Suppressor macrophage treated with lipopolysaccharide for 1 hour (primary cell): Measurements from ENCODE around the gene TRIM67.

Experiments used
- DNase-seq, 3 donors: peaks; one replicate each; pipeline ENCODE4 v3.0.0-alpha.2; 2020 to 2022

Gene TRIM67

DNA sequence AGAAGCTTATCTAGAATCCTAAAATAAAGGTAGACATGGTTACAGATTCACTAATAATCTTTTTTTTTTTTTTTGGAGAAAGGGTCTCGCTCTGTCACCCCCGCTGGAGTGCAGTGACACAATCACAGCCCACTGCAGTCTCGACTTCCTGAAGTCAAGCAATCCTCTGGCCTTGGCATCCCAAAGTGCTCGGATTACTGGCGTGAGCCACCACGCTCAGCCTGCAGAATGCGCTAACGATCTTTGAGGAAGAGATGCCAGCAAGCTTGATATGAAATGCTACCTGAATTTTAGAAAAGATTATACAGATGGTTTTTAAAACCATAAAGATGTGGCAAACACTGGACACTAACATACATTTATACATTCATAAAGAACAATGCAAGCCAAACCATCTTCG is 75.1 kb downstream of the TRIM67 start:
- no peak for DNase-seq

DNA sequence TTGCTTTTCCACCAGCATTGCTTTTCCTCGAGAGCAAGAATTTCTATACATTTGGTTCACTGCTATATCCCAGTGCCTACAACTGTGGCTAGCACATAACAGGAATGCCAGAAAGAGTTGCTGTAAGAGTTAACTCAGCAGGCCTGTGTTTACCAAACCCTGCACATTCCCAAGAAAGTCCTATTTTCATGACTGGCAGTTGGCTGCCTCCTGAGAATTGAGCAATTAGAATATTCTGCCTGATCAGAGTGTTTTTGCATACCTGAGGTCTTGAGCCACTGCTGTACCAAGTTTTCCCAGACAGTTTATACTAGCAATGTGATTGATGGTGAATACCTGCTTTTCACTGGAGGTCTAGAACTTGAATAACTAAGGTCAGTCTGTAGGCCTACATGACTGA is 76.4 kb downstream of the TRIM67 start:
- no peak for DNase-seq

DNA sequence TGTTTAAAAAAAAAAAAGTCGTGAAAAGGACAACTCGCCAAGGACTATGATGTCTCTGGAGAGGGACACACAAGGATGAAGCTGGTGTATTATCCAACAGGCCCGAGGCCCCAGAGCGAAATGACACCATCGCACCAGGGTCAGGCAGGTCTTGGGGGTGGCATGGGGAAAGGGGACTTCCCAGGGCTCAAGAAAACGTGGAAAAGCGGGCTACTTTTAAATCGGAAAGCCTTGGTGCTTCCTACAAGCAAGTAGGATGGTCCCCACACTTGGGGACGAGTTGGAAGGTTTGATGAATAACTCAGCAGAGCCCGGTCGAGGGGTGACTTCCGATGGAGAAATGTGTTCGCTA is 78.6 kb downstream of the TRIM67 start:
- peak; percentile 29 to 42 (median 37) for DNase-seq

DNA sequence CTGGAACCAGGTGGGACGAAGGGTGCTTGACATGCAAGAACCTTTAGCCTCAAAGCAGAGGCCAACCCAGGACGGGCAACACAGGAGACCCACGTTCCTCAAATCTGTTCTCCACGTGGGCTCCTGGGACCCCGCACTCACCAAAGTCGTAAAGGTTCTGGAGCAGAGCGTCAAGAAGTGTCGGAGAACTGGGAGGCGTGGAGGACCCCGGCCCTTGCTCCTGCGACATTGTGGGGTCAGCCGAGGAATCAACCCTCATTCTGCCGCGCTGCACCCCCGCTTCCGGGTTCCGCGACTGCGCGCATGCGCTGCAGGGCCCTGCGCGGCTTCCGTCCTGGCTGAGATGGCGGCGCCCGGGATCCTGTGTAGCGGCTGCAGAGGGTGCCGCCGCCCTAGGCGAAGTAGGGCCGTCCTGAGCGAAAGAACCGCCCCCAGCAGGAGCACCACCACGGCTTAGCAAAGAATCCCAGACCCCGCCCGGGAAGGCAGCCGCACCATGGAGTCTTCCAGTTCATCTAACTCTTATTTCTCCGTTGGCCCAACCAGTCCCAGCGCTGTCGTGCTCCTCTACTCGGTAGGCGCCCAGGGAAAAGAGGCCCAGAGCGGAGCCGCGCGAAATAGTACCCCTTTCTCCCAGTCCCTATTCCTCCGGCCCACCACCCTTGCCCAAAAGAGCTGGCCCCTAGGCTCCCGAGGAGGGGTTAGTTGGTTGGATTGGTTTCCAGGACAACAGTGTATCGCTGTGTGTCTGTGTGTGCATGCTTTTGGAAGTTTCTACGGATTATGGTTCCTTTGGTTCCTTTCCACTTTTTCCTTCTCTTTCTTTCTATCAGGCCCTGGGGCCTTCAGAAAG is 79.3 kb downstream of the TRIM67 start, which contains the start of gene GNPAT:
GNPAT (plus strand) TSS at position 330 of the 853 bp plus-strand sequence; CDS start at position 497, 167 bp downstream.
- DNase-seq, result peak; percentile 92 to 97 (median 96)

DNA sequence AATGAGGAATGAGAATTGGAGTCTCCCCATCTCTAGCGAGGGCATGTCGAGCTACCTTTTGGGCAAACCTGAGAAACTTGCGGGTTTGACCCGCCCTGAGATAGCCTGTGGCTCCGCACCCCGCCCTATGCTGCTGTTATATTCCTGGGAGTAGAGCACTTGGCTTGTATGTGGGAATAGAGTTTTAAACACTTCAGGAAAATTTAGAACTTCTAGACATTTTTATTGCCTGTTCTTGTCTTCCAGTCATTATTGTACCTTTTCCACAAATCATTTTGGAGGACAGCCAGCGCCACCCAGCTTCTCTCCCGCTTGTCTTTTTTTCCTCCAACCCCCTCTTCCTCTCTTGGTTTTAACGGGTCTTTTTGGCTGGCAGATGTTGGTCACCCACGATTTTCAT is 79.9 kb downstream of the TRIM67 start:
- peak; percentile 11 to 26 (median 21) for DNase-seq

DNA sequence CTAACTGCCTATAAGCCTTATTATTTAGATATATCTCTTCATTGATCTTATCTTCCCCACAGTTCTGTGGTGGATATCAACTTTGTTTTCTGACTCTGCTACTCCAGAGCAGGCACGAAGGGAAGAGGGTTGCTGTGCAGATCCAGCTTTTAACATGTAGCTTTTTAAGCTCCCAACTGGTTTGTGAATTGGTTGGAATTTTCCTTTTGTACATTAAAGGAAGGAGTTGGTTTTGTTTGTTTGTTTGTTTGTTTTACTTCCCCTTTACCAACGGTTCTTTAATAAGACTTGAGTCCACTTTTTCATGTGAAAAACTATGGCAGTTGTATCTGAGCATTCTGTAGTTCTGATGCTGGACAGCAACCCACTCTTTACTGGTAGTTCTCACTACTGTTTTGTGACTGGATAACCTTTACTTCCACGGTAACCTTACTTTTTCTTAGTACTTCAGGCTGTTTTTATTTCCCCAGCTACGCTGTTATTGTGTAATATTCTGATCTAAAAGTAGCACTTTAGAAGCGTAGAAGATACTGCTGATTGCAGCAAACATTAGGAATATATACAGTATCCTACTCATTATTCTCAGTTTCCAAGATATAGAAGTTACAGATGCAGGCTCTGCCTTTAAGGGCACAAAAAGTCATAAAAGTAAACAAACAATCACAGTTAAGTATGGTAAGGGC is 80.8 kb downstream of the TRIM67 start:
- peak; percentile 7 to 24 (median 15) for DNase-seq

DNA sequence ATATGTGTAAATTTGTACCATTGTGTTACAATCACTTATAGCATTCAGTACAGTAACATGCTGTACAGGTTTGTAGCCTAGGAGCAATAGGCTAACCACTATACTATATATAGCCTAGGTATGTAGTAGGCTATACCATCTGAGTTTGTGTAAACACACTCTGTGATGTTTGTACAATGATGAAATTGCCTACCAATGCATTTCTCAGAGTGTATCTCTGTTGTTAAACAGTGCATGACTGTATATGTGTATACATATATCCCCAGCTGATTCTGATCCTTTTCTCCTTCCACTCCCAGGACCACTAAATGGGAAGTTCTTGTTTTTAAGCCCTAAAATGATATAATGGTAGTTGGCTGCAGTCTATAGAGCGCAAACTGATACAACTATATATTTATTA is 86.9 kb downstream of the TRIM67 start:
- DNase-seq, result no peak

DNA sequence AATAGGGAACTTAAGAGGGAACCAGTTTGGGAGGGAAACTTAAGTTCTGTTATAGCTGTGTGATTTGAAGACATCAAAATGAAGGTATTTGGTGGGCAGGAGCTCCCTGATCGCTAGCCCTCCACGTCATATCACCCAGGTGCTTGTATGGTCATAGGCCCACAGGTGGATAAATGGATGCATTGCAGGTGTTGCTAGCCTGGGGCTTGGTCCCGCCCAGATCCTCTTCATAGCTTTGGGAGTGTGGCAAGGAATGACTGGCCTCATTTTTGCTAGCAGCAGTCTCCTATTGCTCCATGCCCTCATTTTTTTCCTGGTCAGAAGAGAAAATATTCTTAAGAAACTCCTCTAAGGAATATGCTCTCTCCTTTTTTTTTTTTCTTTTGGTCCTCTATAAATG is 90.5 kb downstream of the TRIM67 start:
- no peak for DNase-seq

DNA sequence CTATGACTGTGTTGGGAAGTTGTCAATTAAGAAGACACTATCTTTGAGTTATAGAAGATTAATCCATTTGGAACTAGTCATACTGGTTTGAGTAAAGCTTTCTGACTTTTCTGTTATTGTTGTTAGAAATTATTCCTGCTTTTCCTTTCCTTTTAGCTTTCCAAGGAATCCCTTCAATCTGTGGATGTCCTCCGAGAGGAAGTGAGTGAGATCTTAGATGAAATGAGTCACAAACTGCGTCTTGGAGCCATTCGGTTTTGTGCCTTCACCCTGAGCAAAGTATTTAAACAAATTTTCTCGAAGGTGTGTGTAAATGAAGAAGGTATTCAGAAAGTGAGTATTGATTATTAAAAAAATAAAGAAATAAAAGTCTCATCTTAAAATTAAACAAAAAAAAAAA is 98.5 kb downstream of the TRIM67 start:
- no peak for DNase-seq

DNA sequence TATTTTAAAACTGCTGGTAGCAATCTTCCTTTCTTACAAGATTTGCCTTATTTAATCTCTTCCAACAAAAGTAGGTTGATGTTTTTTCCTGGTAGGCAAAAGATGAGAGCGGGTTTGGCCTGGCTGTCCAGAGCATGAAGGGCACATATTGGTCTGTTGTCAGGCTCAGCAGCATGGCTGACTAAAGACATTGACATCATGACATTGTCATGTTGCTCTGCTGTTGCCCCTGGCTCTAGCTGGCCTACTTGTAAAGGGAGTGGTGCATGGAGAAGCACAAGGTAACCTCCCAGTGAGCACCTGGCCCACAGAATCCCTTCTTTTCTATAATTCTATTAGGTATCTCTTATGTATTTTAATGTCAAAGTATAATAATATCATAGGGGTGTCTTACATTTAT is 102.8 kb downstream of the TRIM67 start:
- no peak for DNase-seq

DNA sequence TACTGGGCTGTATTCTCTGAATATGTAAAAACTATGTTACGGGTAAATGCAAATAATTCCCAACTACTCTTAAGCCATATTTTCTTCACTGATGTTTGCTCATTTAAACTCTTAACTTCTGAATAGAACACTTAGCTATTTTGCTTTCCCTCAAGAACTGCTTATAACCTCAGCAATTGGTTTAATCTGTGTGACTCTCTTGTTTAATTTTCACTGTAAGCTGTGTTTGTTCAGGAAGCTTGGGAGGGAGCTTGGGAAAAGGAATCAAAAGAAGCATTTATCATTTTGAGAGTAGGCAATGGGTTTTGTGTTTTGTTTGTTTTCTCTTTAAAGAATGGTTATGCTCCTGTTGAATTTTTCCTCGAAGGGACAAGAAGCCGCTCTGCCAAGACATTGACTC is 103.5 kb downstream of the TRIM67 start:
- DNase-seq, result no peak

DNA sequence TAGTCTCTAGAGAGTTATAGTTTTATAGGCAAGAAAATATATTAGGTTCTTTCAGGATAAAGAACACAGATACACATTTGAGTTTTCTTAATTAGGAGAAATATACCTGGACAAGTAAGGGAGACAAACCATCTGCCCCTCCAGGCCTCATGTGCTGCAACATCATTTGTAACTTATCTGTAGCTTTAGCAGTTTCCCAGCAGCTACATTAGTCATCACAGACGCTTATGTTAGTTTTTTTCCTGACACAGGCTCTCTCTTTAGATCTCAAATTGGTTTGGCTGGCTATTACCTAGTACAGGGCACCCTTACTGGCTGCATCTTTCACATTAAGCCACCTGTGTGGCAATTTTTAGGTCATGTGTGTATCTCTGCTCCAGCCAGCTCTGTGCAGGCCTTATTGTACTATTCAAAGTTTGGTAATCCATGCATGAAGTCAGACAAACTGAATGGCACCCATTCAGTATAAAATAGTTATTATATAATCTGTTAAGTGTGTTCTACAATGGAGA is 105.0 kb downstream of the TRIM67 start:
- DNase-seq, result no peak
